WI38 (cell line): Measurements from ENCODE around the gene CD4.

Source experiments
- H3K4me3 ChIP-seq: 2 replicates; pipeline ENCODE4 v1.5.1; 2011; ENCODE audit warnings: low read depth, mild to moderate bottlenecking, control low read depth, low read length
- CTCF ChIP-seq: IDR thresholded peaks from 2 replicates; pipeline ENCODE4 v1.5.1; 2012; ENCODE audit warnings: low read depth, mild to moderate bottlenecking, control low read depth, low read length

Gene CD4

GRCh38 chr12:6832125-6832524 is 42.8 kb downstream of the CD4 start:
- no peak overlapping the region for H3K4me3 ChIP-seq
- no peak for TF ChIP-seq CTCF

- no peak for TF ChIP-seq CTCF
- no peak overlapping the region for H3K4me3 ChIP-seq
Observed at GRCh38 chr12:6833189-6833890, 44.0 kb downstream of the CD4 start.

- no peak for TF ChIP-seq CTCF
- H3K4me3 ChIP-seq, result no peak overlapping the region
Observed at GRCh38 chr12:6834254-6834653, 44.9 kb downstream of the CD4 start.

GRCh38 chr12:6834873-6835272 is 45.5 kb downstream of the CD4 start:
- no peak overlapping the region for H3K4me3 ChIP-seq
- no peak for TF ChIP-seq CTCF

- TF ChIP-seq CTCF, result no peak
- no peak overlapping the region for H3K4me3 ChIP-seq
Observed at GRCh38 chr12:6836851-6837250, 47.5 kb downstream of the CD4 start.

GRCh38 chr12:6837370-6838060 is 48.2 kb downstream of the CD4 start:
- no peak for TF ChIP-seq CTCF

GRCh38 chr12:6838854-6839253 is 49.5 kb downstream of the CD4 start:
- H3K4me3 ChIP-seq, result no peak overlapping the region
- no peak for TF ChIP-seq CTCF

More at GRCh38 chr12:6837370-6838060, 48.2 kb downstream of the CD4 start:
- no peak overlapping the region for H3K4me3 ChIP-seq
